SW 1271 (cell line): ENCODE results near the gene REPIN1.

Source experiments
- DNase-seq, 2 experiments: peaks; one replicate each; lab custom pipeline; 2025; lab: John Stamatoyannopoulos, UW

REPIN1 gene

DNA sequence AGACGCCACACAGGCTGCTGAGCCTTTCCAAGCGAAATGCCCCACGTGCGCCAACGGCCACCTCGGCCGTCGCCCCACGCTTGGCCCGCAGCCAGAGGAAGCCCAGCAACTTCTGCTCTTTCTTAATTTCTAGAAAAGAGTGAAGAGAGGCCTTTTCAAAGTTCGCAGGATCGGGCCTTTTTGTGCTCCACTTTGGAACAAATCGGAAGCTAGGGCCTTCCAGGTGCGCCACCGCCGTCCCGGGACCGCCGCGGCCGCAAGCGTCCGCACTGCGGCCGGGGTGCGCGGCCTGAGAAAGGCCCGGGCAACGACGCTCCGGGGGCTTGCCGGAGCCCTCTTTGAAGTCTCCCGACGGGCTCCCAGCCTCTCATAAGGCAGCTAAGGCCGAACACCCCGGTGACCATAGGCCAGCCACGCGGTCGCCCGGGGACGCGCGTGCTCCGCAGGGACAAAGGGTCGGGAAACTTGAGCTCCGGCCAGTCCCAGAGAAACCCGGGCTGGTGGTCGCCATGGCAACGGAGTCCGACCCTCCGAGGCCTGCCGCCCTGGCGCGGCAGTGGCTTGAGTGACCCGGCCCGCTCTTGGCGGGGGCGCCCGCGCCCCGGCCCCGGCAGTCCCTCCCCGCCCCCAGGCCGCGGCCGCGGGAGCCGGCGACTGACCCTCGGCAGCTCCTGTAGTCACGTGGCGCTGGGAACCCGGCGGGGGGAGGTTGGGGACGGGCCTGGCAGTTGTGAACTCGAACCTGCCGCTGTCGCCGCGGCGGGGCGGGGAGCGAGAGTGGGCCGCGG lies at the start of gene REPIN1:
REPIN1 (plus strand) TSS at position 727 of the 788 bp plus-strand sequence. CDS start 890 bp downstream, outside the sequence.
- DNase-seq = peak; percentile 46 to 69

DNA sequence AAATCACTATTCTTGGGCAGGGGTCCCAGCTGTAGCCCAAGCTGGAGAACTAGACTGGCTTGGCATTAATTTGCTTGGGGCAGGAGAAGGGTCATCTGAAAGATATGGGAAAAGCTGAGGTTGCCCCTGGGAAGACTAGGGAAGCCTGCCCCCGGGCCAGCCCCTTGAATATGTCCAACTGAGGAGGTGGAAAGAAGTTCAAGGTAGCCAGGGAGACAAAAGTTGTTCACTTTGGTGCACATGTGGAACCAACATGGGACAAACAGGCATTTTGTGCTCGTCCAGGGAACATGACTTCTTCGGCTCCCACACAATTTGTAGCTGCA lies 46.9 kb upstream of the REPIN1 start:
- no peak for DNase-seq

GRCh38 chr7:150322114-150322832 lies 46.3 kb upstream of the REPIN1 start:
- DNase-seq = no peak

GRCh38 chr7:150322833-150323681 lies 45.6 kb upstream of the REPIN1 start, which contains the start of the genes ACTR3C and LRRC61:
Gene ACTR3C, minus strand, starts transcription at chr7:150323545. Its CDS starts 28,249 bp downstream, at chr7:150295296.
Gene LRRC61, plus strand, starts transcription at chr7:150323355. Its CDS starts 13,507 bp downstream, at chr7:150336862.
- no peak for DNase-seq

- DNase-seq = no peak
These were observed 44.8 kb upstream of the REPIN1 start for GRCh38 chr7:150323682-150324372.

DNA sequence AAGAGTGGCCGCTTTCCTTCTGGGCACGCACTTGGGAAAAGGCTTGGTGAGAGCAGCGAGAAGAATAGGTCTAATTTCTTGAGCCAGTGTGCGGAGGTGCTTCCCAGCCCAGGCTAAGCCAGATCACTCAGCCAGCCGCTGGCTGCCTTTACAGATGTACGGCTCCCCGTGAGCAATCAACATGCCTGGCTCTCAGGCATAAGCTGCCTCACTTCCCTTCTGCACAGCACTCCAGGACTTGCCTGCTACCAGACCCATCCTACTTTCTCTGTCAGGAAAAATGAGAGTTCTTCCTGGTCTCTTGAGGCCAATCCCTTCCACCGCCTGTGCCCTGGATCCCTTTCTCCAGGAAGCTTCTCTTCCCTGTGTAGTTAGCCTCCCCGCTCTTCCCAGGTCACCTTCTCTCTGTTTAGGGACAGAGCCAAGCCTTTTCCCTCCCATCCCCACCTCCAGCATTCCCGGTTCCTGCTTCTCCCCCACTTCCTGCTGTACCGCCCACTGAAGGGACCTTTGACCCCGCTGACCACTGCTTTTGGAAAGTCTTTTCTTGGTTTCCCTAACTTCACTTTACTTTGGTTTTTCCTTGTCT lies 44.2 kb upstream of the REPIN1 start:
- no peak for DNase-seq

GRCh38 chr7:150325110-150325611 lies 43.5 kb upstream of the REPIN1 start:
- DNase-seq = no peak

GRCh38 chr7:150325901-150326300 lies 42.7 kb upstream of the REPIN1 start:
- DNase-seq = no peak

DNA sequence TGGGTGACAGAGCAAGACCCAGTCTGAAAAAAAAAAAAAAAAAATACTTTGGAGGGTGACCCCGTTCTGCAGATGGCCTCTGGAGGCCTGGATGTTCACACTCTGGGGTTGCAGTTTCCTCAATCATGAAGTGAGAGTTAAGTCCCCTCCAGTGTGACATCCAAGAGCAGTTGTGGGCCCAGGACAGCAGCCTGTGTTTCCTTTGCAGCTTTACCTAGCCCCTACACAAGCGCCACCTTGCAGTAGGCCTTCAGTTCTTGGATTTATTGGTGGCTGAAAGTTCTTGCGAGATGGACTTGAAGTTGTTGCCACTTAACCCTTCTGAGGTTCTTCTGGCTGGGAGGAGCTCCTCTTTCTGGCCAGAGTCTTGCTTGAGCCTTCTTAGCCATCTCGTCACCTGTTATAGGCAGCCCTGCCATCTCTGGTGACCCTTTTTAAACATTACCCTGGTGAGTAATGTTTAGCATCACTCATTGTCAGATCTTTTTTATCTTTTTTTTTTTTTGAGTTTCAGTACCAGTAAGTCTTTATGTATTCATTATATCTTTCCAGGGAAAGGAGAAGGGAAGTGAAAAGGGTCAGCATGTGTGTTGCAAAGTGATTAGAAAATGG lies 41.9 kb upstream of the REPIN1 start:
- DNase-seq = no peak

DNA sequence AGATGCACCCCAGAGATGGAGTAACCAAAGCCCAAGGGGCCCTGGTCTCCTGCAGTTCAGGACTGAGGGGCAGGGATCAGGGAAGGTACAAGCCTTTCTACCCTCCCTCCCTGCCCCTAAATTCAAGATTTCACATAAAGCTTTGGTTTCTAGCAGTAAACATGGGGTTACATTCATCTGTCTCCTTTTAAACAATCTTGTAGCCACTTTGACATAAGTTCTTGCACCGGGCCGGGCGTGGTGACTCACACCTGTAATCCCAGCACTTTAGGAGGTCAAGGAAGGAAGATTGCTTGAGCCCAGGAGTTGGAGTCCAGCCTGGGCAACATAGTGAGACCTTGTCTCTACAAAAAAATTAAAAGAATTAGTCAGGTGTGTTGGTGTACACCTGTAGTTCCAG lies 41.3 kb upstream of the REPIN1 start:
- DNase-seq = no peak

GRCh38 chr7:150329331-150330120 lies 39.1 kb upstream of the REPIN1 start:
- no peak for DNase-seq

- DNase-seq = no peak
These were observed 38.3 kb upstream of the REPIN1 start for GRCh38 chr7:150330211-150330885.

GRCh38 chr7:150332852-150333635 lies 35.6 kb upstream of the REPIN1 start:
- DNase-seq = no peak

DNA sequence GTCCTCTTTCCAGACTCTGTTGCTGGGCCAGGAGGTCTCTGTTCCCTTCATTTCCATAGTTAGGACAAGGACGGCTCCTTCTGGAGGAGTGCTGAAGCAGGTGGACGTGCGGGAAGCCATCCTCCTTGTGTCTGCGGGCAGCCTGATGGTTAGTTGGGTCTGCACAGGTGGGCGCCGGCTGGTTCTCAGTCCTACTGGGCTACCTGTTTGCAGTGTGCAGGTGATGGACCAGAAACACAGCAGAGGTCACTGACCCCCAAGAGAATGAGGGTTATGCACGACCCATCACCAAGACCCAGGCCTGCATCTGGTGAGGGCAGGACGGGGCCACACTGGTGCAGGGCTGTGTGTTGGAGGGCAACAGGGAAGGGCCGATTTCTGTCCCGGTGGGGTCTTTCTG lies 35.0 kb upstream of the REPIN1 start:
- DNase-seq = no peak

DNA sequence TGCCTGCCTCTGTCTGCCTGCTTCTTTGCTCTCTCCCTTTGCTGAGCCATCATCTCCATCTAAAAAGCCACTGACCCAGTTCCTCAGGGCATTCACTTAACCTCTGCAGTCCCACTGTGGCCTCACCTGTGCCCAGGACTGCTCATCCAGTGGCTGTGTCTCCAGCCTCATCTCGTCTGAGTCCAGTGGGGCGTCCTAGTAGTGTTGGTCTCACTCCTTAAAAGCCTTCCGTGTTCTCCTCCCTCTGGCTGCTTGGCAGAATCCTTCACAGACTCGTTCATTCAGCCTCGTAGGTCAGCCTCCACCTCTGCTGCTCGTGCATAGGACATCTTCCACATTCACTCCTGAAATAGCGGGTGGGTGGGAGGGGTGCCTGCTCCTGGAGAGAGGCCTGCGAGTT lies 34.5 kb upstream of the REPIN1 start:
- DNase-seq = no peak

DNA sequence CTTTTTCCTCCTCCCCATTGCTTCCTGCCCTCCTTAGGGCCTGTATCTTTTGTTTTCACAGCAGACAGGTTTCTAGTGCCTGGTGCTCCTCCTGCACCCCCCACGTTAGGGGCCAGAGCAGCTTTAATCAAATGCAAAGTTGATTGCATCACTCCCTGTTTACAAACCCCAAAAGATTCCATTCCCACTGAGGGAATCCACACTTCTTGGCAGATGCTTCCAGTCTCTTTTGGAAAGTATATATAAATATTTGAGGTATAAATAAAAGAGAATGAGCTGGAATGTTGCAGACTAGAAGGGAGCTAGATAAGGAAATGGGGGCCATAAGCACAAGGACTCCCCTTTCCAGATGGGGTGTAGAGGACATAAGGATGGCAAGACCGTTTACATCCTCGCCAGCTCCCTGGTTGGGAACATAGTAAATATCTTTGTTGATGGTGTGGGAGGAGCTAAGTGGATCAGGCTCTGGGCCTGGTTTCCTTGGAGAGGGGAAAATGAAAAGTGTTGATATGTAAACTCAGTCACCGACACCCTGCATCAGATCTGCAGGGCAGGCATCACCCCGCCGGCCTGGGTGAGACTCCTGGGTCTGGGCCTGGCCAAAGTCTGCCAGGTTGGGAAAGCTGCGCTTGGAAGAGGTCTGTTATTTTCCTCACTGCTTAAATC lies 33.4 kb upstream of the REPIN1 start:
- no peak for DNase-seq

DNA sequence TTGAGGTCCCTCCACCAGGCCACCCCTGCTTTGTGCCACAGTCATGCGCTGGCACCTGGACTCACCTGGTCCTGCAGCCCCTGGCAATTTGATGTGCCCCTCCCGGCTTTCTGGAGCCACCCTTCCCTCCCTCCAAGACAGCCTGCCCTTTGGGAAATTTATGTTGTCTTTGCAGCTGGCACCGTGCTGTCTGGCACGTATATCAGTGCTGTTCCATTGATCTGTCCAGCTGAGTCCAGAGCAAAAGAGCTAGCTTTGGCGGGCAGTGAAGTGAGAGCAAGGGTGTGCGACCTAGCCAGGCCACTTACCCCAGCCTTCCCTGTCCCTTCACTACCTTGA lies 32.9 kb upstream of the REPIN1 start:
- no peak for DNase-seq

- no peak for DNase-seq
These were observed 31.9 kb upstream of the REPIN1 start for GRCh38 chr7:150336746-150337145.
